ENCODE data around the gene MESD.

DNA sequence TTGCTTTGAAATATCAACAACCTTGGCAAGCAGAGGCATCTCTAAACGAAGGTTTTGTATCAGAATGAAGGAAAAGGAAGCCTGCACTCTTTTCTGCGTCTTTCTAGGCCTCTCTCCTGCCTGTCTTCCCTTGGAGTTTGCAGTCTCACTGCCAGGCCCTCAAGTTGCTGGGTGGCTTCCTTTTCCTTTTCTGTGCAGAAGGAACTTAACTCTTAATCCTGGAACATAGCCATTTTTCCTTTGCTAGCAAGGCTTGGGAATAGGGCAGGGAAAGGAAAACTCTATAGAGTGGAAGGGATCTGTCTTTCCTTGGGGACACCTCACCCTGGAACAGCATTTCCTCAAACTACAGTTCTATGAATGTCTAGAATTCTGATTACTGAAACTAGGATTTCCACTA lies 43.9 kb upstream of the MESD start:
- TF ChIP-seq TAF1 (IDR thresholded peaks at IDR 0.05; ENCODE audit: borderline replicate concordance, low read depth, low read length): no peak
- TF ChIP-seq, protein P1, sequence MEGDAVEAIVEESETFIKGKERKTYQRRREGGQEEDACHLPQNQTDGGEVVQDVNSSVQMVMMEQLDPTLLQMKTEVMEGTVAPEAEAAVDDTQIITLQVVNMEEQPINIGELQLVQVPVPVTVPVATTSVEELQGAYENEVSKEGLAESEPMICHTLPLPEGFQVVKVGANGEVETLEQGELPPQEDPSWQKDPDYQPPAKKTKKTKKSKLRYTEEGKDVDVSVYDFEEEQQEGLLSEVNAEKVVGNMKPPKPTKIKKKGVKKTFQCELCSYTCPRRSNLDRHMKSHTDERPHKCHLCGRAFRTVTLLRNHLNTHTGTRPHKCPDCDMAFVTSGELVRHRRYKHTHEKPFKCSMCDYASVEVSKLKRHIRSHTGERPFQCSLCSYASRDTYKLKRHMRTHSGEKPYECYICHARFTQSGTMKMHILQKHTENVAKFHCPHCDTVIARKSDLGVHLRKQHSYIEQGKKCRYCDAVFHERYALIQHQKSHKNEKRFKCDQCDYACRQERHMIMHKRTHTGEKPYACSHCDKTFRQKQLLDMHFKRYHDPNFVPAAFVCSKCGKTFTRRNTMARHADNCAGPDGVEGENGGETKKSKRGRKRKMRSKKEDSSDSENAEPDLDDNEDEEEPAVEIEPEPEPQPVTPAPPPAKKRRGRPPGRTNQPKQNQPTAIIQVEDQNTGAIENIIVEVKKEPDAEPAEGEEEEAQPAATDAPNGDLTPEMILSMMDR (IDR thresholded peaks at IDR 0.05): no peak
- TF ChIP-seq, protein P2, sequence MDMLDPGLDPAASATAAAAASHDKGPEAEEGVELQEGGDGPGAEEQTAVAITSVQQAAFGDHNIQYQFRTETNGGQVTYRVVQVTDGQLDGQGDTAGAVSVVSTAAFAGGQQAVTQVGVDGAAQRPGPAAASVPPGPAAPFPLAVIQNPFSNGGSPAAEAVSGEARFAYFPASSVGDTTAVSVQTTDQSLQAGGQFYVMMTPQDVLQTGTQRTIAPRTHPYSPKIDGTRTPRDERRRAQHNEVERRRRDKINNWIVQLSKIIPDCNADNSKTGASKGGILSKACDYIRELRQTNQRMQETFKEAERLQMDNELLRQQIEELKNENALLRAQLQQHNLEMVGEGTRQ (IDR thresholded peaks at IDR 0.05; ENCODE audit: borderline replicate concordance, low read depth, low read length): no peak
